HG03064 (cell line): ENCODE results near the gene MTHFD1L.

Source experiments
- ATAC-seq: cut with Tn5 transposase; IDR thresholded peaks from one replicate; pipeline ENCODE4 v1.9.1; 2021; ENCODE audit warnings: low read depth; ENCODE audit not compliant: unreplicated experiment

Gene MTHFD1L

DNA sequence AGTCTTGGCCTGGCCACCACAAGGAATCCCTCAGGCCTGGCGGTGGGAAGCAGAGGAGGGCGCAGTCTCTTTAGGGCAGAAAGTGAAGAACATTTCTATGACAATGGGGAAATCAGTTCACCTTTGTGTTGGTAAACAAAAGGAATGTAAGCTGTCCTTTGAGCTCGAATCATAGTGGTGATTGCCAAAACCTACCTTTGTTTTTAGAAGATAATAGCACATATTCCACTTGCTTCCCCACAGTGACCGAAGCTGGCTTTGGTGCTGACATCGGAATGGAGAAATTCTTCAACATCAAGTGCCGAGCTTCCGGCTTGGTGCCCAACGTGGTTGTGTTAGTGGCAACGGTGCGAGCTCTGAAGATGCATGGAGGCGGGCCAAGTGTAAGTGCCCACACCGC lies 144.1 kb downstream of the MTHFD1L start:
- ATAC-seq: no peak

- no peak for ATAC-seq
Measured at GRCh38 chr6:151010071-151010470, 144.6 kb downstream of the MTHFD1L start.

- no peak for ATAC-seq
Measured at GRCh38 chr6:151012321-151013294, 147.1 kb downstream of the MTHFD1L start.

GRCh38 chr6:151014404-151015100 lies 149.1 kb downstream of the MTHFD1L start:
- ATAC-seq: no peak

DNA sequence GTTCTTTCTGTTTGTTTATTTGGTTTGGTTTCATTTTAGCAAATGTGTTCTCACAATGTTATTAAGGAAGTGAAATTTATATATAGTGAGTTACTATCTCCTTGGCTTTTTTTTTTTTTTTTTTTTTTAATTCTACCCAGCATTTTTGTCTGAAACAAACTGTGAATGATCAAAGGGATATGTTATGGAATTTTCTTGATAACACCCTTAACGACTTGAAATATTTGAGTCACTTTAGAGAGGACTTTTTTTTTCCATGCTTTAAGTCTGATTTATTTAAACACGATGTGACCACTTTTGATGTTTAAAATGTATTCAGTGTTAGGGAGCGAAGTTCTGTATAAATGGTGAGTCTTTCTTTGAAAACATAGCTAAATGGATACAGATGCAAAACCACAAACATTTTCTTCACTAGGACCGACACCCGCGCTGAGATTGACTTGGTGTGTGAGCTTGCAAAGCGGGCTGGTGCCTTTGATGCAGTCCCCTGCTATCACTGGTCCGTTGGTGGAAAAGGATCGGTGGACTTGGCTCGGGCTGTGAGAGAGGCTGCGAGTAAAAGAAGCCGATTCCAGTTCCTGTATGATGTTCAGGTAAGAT lies 149.7 kb downstream of the MTHFD1L start:
- no peak for ATAC-seq

GRCh38 chr6:151016107-151016506 lies 150.6 kb downstream of the MTHFD1L start:
- no peak for ATAC-seq

- no peak for ATAC-seq
Measured at GRCh38 chr6:151018046-151018445, 152.5 kb downstream of the MTHFD1L start.

DNA sequence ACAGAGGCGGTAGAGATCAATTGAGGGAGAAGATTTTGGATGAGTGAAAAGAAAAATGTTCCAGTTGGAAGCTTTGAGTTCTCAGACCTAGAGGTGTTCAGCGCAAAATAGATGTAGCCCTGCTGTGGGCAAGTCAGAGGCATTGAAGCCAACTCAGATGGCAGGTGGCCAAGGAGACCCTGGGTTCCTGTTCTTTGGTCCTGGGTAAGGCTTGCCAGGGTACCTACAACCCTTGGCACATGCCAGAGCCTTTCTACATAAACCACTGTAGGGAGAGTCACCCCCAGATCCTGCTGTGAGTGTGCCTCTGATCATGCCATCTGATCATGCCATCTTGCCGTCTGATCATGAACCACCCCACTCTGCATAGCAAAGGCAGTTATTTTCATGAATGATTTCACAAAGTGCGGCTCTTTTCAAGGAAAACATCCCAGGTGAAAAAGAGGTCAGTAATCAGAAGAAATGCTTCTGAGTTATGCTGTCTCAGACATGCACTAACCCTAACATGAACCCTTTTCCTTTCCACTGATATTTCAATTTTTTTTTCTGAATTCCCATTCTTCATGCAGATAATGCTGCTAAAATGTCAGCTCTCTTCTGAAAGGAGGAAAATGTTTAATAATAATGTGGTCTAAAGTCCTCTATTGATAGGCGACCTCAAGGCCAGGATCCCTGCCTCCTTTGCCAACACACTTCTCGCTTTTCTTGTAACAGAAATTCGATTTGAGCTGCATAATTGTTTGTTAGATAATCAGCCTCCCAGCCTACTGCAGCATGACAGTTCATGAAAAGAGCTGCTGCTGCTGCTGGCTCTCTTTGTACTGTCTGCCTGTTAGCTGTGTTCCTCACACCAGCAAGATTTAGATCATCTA lies 153.6 kb downstream of the MTHFD1L start:
- ATAC-seq: no peak

DNA sequence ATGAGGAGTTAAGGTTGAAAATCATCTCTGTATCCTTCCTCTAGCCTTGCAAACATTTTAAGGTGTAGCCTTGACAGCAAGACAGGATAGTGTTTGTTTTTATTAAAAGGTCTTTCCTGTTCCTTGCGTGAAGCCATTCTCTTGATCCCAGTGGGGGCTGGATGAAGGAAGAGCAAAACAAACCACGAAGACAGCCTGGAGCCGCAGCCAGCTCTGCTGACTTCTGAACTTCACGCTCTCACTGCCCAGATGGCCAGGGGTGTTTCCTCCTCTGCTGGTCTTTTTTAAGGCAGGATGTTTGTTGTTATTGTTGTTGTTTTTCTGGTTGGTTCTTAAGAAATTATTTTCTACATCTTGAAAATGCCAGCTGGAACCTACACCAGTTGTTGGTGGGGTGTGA lies 156.4 kb downstream of the MTHFD1L start:
- no peak for ATAC-seq

DNA sequence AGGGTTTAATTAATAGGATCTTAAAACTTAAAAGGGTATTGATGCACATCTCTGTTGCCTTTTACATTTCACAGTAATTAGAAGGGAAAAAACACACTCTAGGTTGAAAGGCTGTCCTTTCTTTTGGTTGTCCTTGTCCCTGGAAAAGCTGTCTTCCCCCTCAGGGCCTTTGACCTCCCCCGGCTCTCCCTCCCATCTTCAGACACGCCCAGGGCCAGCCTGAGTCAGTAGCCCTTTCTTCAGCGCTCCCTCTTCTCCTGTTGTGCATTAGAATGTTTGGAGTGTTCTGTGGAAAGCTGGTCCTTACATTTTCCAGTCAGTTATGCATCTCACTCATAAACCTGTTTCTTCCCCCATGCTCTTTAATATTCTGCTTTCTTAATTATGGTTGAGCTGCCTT lies 157.0 kb downstream of the MTHFD1L start:
- ATAC-seq: no peak

- ATAC-seq: no peak
Measured at GRCh38 chr6:151023342-151023741, 157.8 kb downstream of the MTHFD1L start.

GRCh38 chr6:151024597-151024996 lies 159.1 kb downstream of the MTHFD1L start:
- ATAC-seq: no peak

GRCh38 chr6:151025076-151025475 lies 159.6 kb downstream of the MTHFD1L start:
- no peak for ATAC-seq

DNA sequence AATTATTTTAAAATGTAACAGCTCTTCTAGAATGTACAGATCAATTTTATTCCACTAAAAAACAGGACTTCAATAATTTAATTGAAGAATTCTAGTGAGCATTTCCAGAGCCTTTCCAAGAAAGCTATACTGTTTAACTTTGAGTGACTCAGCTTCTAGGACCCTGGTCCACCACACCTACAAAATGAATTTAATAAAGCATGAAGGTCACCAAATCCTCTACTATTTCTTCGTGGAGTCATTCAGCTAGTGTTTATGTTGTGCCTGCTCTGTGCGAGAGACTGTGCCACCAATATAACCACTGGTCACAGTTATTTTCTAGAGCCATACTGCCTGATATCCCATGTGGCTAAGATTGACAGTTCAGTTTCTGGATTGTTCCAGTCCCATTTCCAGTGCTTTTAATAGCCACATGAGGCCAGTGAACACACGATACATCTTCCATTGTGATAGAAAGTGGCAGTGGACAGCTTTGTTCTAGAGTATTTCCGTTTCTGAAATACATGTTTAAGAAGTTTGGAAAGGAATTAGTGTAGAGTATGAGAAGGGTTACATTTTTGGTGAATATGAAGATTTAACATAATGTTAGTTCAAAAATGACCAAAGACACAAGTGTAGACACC lies 160.7 kb downstream of the MTHFD1L start:
- no peak for ATAC-seq

DNA sequence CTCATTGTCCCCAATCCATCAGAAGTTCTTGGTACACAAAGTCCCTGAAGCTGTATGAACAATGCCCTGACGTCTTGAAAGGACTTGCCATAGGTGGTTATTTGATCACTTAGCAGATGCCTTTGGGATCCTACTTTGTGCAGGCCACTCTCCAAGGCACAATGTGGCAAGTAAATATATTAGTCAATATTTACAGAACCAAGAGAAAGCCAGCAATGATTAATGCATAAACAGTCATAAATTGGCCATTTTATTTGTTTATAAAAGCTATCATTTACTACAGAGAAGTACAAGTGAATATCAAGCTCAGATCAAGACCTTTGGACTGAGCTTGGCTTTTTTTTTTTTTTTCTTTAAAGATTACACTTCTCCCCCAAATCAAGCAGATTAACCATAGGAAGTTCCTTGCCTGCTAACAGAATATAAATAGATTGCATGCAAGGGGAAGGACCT lies 161.8 kb downstream of the MTHFD1L start:
- ATAC-seq: no peak

GRCh38 chr6:151027936-151028838 lies 162.7 kb downstream of the MTHFD1L start:
- no peak for ATAC-seq

DNA sequence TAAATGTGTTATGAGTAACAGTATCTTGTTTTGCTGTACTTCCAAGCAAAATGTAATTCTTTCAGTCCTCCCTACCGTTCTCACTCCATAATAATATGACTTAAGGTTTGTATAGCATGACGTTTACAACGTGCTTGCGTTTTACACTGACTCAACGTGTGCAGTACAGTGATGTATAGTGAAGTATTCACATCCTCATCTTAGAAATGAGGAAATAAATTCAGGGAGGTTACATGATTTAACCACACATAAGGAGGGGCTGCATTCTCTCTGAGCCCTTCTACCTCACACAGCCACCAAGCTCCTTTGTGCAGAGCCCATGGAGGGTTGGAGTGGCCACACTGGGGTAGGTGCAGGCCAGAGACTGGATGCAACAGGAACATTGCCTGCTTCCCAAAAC lies 164.5 kb downstream of the MTHFD1L start:
- no peak for ATAC-seq

DNA sequence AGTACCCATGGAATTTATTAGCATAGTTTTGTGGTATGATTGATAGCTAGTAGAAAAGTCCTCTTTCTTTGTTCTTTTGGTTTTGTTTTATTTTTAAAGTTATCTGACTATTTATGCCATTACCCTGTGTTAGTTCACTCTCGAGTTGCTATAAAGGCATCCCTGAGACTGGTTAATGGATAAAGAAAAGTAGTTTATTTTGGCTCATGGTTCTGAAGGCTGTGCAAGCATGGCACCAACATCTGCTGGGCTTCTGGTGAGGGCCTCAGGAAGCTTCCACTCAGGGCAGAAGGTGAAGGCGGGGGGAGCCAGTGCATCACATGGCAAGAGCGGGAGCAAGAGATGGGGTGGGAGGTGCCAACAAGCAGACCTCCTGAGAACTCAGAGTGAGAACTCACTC lies 166.5 kb downstream of the MTHFD1L start:
- ATAC-seq: no peak
